Stimulated activated memory B cell treated with anti-CD40 and anti-IgM and Interleukin-4, amounts not matched to agents 10 μg/mL and 1 μg/mL and 100 μg/mL, for 72 hours (primary cell): ENCODE data around the gene TTC24.
"Not testable (repeated sequence)": the region's sequence is repeated elsewhere in the genome, so short reads cannot be mapped to it uniquely, and the experiment has no call there.

Experiments used
- ATAC-seq: fragments of 150-1000 bp; cut with Tn5 transposase; 2 replicates; pipeline ENCODE4 v1.10.0; 2021
- H3K27ac Mint-ChIP-seq: one replicate; pipeline ENCODE4 v1.8.0; 2022; ENCODE audit warnings: mild to moderate bottlenecking, mixed read lengths
- H3K27me3 Mint-ChIP-seq: one replicate; pipeline ENCODE4 v1.8.0; 2022; ENCODE audit warnings: mixed read lengths
- H3K36me3 Mint-ChIP-seq: one replicate; pipeline ENCODE4 v1.8.0; 2022; ENCODE audit warnings: mixed read lengths
- H3K4me1 Mint-ChIP-seq: one replicate; pipeline ENCODE4 v1.8.0; 2022; ENCODE audit warnings: mixed read lengths
- H3K4me3 Mint-ChIP-seq: one replicate; pipeline ENCODE4 v1.8.0; 2022; ENCODE audit warnings: mild to moderate bottlenecking, moderate library complexity, mixed read lengths
- H3K9me3 Mint-ChIP-seq: one replicate; pipeline ENCODE4 v1.8.0; 2022; ENCODE audit warnings: mixed read lengths

TTC24 gene

DNA sequence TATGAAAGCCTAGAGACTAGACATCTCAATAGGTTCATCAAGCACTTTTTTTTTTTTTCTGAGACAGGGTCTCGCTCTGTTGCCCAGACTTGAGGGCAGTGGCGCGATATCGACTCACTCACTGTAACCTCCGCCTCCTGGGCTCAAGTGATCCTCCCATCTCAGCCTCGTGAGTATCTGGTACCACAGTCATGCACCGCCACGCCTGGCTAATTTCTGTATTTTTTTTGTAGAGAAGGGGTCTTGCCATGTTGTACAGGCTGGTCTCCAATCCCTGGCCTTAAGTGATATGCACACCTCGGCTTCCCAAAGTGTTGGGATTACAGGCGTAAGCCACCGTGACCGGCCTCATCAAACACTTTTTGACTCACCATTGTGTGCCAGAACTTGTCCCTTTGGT lies 22.4 kb downstream of the TTC24 start:
- peak overlapping the region; percentile 97 for H3K4me3 Mint-ChIP-seq
- no peaks in the 10 kb centered on the region for H3K9me3 Mint-ChIP-seq
- H3K4me1 Mint-ChIP-seq, result peaks cover 34% of the 10 kb centered on the region
- peaks cover 14% of the 10 kb centered on the region for H3K36me3 Mint-ChIP-seq
- ATAC-seq, result peak; percentile 70
- peak overlapping the region; percentile 91 for H3K27ac Mint-ChIP-seq
- H3K27me3 Mint-ChIP-seq, result no peaks in the 10 kb centered on the region

DNA sequence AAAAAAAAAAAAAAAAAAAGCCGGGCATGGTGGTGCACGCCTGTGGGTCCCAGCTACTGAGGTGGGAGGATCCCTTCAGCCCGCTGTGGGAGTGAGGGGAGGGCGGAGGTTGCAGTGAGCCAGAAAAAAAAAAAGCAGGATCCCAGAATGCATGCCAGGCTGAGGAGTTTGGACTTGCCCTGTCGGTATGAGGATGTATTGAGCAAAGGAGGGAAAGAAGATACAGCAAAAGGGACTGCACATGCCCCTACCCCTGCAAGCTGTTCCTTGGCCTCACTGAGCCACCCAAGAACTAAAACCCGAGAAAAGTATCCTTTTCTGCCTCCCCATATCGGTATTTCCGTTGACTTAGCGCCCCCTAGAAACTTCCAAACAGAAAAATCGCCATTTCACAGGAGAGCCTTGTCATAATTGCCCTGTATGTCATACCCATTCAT lies 23.1 kb downstream of the TTC24 start:
- Mint-ChIP-seq H3K9me3 (no peaks in the 10 kb centered on the region), H3K4me1 (peaks cover 40% of the 10 kb centered on the region), H3K36me3 (peaks cover 8% of the 10 kb centered on the region), H3K27me3 (no peaks in the 10 kb centered on the region), H3K4me3 (peak overlapping the region; percentile 23), H3K27ac (peak overlapping the region; percentile 91)
- ATAC-seq, result no peak

DNA sequence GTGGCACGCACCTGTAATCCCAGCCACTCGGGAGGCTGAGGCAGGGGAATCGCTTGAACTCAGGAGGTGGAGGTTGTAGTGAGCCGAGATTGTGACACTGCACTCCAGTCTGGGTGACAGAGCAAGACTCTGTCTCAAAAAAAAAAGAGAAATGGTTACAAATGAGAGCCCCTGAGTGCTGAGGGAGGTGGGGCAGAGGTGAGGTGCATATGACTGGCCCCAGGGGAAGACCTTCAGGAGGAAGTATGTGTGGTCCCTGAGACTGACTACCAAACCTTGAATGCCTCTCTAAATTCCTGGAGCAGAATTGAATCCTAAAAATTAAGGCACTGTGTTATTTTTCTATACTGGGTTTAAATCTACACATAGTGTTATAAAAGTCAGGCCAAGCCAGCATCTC lies 27.8 kb downstream of the TTC24 start:
- H3K27me3 Mint-ChIP-seq, result peaks cover 17% of the 10 kb centered on the region
- H3K4me1 Mint-ChIP-seq, result peaks cover 32% of the 10 kb centered on the region
- H3K27ac Mint-ChIP-seq, result peak overlapping the region; percentile 20
- H3K9me3 Mint-ChIP-seq, H3K36me3 Mint-ChIP-seq, H3K4me3 Mint-ChIP-seq: not testable (repeated sequence)
- ATAC-seq, result peak; percentile 86

DNA sequence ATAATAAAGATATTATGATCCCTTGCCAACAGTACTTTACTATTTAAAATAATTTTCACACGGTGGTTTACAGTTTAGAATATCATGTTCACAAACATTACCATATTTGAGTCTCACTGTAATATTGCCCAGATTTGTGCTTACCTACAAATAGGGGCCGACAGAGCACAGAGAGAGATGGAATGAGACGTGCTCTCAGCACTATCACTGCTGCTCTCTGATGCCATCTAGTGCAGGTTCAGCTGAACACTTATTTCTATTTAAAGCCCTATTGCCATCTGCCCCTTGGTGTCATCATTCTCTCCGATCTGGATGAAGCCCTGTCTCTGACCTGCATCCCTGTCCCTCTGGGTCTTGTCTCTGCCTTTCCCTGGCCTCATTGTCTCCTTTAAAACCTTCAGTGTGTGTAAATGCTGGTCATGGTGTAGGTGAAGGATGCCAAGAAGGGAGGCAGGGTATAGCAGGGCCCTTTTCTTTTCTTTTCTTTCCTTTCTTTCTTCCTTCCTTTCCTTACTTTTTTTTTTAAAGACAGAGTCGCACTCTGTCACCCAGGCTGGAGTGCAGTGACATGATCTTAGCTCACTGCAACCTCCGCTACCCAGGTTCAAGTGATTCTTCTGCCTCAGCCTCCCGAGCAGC lies 28.6 kb downstream of the TTC24 start:
- Mint-ChIP-seq H3K36me3 (no peaks in the 10 kb centered on the region), H3K9me3 (no peaks in the 10 kb centered on the region), H3K27me3 (peaks cover 25% of the 10 kb centered on the region), H3K4me3 (no peak overlapping the region), H3K27ac (no peak overlapping the region), H3K4me1 (peaks cover 27% of the 10 kb centered on the region)
- ATAC-seq, result peak; percentile 88

DNA sequence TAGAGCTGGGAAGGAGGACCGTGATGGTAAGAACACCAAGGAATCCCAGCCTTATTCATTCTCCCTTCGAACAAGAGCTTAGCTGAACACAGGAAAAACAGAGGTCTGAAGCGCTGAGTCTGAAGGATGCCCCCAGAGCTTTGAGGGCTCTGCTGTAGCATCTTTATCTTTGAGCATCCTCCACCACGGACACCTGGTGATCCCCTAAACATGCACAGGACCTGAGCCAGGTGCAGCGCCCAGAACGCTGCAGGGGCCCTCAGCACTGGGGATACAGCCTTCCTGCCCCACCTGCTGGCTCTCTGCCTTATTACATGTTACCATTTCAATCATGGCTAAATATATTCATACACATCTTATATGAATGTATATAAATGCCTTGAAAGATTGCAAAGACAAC lies 29.5 kb downstream of the TTC24 start:
- Mint-ChIP-seq H3K4me3 (no peak overlapping the region), H3K9me3 (no peaks in the 10 kb centered on the region), H3K27me3 (peaks cover 27% of the 10 kb centered on the region), H3K4me1 (peaks cover 27% of the 10 kb centered on the region), H3K27ac (no peak overlapping the region), H3K36me3 (no peaks in the 10 kb centered on the region)
- peak; percentile 76 for ATAC-seq

DNA sequence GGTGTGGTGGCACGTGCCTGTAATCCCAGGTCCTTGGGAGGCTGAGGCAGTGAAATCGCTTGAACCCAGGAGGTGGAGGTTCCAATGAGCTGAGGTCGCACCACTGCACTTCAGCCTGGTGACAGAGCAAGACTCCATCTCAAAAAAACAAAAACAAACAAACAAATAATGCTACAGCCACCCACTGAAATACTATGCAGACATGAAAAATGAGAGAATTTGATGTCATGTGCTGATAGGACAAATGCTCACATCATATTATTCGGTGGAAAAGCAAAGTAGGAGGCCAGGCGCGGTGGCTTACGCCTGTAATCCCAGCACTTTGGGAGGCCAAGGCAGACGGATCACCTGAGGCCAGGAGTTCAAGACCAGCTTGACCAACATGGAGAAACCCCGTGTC lies 30.5 kb downstream of the TTC24 start:
- H3K27ac Mint-ChIP-seq, H3K9me3 Mint-ChIP-seq, ATAC-seq, H3K4me3 Mint-ChIP-seq, H3K36me3 Mint-ChIP-seq: not testable (repeated sequence)
- H3K4me1 Mint-ChIP-seq, result peaks cover 27% of the 10 kb centered on the region
- peaks cover 27% of the 10 kb centered on the region for H3K27me3 Mint-ChIP-seq

DNA sequence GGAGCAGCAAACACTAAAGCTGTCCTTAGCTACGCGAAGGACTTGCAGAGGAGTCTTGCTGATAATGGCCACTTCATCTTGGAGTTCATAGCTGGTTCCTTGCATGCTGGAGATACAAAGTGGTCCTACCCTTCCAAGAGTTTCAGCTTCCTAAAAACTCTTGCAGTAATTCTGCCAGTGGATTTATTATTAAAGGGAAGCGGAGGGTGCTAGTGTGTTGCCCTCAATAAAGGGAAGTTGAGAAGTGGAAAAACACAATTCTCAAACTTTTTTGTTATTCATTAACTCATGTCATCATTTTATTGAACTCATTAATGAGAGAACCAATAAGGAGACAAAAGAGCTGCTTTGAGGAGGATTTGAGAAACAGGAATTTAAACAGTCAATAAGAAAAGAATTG lies 33.1 kb downstream of the TTC24 start:
- no peak for ATAC-seq
- peaks cover 16% of the 10 kb centered on the region for H3K4me1 Mint-ChIP-seq
- H3K27ac Mint-ChIP-seq, result no peak overlapping the region
- H3K27me3 Mint-ChIP-seq, result peaks cover 40% of the 10 kb centered on the region
- H3K36me3 Mint-ChIP-seq, result no peaks in the 10 kb centered on the region
- H3K4me3 Mint-ChIP-seq, result no peak overlapping the region
- H3K9me3 Mint-ChIP-seq, result no peaks in the 10 kb centered on the region

DNA sequence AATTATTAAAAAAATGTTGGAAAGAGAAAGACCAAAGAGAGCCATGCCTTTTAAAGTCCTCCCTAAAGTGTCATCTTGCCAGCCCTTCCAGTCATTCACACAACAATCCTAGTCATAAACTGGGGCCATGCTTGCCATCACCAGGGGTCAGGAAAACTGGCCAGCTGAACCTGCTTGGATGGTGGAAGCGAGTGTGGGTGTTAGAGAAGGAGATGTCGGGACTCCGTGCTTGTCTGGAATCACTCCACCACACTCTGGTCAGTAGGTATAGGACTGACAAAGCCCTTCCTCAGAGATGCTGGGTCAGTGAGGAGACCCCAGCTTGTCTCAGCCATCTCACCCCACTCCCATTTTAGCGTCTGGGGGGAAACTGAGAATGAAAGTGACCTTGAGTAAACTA lies 36.4 kb downstream of the TTC24 start:
- H3K4me1 Mint-ChIP-seq, result no peaks in the 10 kb centered on the region
- H3K4me3 Mint-ChIP-seq, result no peak overlapping the region
- H3K9me3 Mint-ChIP-seq, result no peaks in the 10 kb centered on the region
- ATAC-seq, result no peak
- H3K27ac Mint-ChIP-seq, result no peak overlapping the region
- no peaks in the 10 kb centered on the region for H3K36me3 Mint-ChIP-seq
- H3K27me3 Mint-ChIP-seq, result peaks cover 48% of the 10 kb centered on the region

DNA sequence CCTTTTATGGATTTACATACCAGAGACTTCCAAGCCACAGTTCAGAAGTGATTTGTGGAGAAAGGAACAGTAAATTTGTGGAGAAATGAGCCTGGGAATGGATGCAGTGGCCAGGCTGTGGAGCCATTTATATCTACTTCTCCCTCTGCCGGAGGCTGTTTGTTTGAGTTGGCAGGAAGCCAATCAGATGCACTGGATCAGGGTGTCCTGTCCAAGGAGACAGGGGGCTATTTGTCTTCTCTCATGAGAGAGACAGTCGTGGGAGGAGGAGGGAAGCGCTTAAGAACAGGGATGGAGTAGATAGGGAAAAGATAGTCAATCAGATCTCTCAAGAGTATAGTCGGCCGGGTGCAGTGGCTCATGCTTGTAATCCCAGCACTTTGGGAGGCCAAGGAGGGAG lies 36.9 kb downstream of the TTC24 start:
- ATAC-seq, result no peak
- Mint-ChIP-seq H3K36me3 (no peaks in the 10 kb centered on the region), H3K4me3 (no peak overlapping the region), H3K4me1 (no peaks in the 10 kb centered on the region), H3K27me3 (peaks cover 48% of the 10 kb centered on the region), H3K27ac (no peak overlapping the region), H3K9me3 (no peaks in the 10 kb centered on the region)

DNA sequence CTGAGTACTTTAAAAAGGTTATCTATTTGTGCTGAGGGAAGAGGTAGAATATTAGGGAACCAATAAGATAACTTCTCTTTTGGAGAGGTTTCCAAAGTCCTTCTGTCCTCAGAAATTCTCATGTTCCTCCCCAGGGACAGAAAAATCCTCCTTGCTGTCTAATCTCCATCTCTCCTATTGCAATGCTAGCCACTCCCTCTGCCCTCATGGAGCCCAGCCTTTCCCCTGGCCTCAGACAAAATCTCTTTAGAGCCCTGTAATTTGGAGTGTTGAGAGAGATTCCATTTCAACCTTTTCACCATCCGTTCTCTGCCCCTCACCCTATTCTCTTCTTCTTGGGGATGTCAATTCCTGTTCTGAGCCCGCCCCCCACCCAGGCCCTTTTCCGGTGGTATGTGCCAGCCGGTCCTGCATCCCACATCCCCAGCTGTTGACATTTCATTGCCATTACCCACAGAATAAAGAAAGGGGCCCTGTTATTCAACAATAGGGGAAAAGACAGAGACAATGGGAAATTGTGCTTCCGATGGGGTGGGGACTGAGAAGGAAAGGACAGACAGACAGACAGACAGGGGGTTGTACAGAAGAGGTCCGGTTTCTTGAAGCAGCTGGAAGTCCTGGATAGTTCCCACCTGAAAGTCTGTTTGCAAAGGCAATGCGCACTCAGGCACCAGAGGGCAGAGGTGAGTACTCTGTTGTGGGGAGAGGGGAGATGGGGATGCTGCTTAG lies 39.5 kb downstream of the TTC24 start, which contains the start of gene HAPLN2:
Gene HAPLN2 (plus strand): TSS at position 563 of the 729 bp plus-strand sequence. CDS start 4,076 bp downstream, outside the sequence.
- no peak within 1 kb of the TSS for H3K27ac Mint-ChIP-seq
- no peak for ATAC-seq
- H3K27me3 Mint-ChIP-seq, result peaks cover 57% of the 10 kb centered on the region
- no peaks in the 10 kb centered on the region for H3K9me3 Mint-ChIP-seq
- H3K4me1 Mint-ChIP-seq, result peaks cover under 1% of the 10 kb centered on the region
- no peaks in the 10 kb centered on the region for H3K36me3 Mint-ChIP-seq
- no peak within 1 kb of the TSS for H3K4me3 Mint-ChIP-seq

DNA sequence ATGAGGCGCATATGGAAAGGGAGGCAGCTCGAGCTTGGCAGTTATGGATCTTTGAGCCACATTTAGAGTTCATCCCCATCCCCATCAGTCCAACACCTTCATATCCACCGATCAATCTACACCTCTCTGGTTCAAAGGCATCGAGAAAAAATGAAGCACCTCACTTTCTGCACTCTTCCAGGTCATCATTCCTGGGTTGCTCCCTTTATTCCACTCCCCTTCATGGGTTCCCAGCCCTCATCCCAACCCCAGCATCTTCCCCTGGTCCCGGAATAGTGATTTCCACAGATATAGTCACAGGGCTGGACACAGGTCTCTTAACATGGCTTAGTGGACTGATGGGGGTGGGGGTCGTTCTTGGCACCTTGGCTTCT lies 40.0 kb downstream of the TTC24 start:
- Mint-ChIP-seq H3K9me3 (no peaks in the 10 kb centered on the region), H3K4me1 (peaks cover 5% of the 10 kb centered on the region), H3K4me3 (no peak overlapping the region), H3K27me3 (peaks cover 62% of the 10 kb centered on the region), H3K36me3 (no peaks in the 10 kb centered on the region), H3K27ac (no peak overlapping the region)
- no peak for ATAC-seq

DNA sequence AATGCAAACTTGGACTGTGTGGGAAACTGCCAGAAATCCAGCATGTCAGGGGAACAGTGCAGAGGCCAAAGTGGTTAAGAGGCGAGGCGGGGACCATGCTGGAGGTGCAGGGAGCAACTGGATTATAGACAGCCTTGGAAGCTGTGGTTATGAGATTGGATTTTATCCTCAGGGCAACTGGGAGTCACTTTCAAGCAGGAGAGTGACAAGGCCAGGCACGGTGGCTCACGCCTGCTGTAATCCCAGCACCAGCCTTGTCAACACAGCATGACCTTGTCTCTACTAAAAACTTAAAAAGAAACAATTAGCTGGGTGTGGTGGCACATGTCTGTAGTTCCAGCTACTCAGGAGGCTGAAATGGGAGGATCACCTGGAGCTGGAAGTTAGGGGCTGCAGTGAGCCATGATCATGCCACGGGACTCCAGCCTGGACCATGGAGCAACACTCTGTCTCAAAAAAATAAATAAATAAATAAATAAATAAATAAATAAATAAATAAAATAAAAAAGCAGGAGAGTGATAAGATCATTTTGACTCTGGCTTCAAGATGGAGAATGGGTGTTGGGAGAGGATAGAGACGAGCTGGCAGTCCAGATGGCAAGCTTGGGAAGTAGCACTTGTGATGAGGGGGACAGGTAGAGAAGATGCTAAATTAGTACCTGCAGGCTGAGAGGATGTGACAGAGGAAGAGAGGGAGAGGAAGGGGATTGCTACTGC lies 43.2 kb downstream of the TTC24 start:
- H3K4me3 Mint-ChIP-seq, result no peak overlapping the region

DNA sequence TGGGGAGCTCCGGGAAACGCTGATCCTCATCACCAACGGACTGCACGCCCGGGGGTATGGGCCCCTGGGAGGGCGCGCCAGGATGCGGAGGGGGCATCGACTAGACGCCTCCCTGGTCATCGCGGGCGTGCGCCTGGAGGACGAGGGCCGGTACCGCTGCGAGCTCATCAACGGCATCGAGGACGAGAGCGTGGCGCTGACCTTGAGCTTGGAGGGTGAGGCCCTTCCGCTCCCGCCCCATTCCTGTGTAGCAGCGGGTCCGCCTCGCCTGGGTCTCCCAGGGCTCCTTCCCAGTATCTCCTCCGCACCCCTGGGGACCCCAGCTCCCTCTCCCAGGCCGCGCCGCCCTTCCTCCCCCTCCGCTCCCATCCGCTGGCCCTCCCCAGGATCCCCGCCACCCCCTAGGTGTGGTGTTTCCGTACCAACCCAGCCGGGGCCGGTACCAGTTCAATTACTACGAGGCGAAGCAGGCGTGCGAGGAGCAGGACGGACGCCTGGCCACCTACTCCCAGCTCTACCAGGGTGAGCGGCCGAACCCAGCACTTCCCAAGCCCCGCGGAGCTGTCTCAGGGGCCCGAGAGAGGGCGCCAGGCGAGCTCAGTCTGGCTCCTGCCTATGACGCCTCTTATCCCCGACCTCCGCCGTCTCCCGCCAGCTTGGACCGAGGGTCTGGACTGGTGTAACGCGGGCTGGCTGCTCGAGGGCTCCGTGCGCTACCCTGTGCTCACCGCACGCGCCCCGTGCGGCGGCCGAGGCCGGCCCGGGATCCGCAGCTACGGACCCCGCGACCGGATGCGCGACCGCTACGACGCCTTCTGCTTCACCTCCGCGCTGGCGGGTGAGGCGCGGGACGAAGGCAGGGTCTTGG lies 44.7 kb downstream of the TTC24 start:
- no peaks in the 10 kb centered on the region for H3K9me3 Mint-ChIP-seq
- H3K27me3 Mint-ChIP-seq, result peaks cover 58% of the 10 kb centered on the region
- peak overlapping the region; percentile 57 for H3K4me3 Mint-ChIP-seq

More for the DNA sequence above, 43.2 kb downstream of the TTC24 start:
- no peaks in the 10 kb centered on the region for H3K9me3 Mint-ChIP-seq
- no peaks in the 10 kb centered on the region for H3K36me3 Mint-ChIP-seq
- ATAC-seq, result no peak
- H3K4me1 Mint-ChIP-seq, result peaks cover 15% of the 10 kb centered on the region
- peaks cover 64% of the 10 kb centered on the region for H3K27me3 Mint-ChIP-seq
- no peak overlapping the region for H3K27ac Mint-ChIP-seq

DNA sequence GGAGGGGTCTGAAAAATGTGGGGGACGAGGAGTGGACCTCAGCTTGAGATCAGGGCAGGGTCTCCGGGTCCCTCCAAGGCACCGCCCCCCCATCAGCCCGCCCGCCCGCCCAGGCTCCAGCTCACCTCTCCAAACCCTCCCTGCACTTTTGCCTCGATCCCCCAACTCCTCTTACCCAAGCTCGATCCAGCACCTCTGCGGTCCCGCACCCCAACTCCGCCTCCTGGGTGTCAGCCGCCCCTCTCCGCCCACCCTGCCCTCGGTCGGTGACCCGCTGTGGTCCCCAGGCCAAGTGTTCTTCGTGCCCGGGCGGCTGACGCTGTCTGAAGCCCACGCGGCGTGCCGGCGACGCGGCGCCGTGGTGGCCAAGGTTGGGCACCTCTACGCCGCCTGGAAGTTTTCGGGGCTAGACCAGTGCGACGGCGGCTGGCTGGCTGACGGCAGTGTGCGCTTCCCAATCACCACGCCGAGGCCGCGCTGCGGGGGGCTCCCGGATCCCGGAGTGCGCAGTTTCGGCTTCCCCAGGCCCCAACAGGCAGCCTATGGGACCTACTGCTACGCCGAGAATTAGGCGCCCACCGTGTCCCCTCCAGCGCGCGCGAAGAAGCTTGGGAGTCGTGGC lies 45.4 kb downstream of the TTC24 start:
- peak overlapping the region; percentile 57 for H3K4me3 Mint-ChIP-seq
- no peak for ATAC-seq
- H3K36me3 Mint-ChIP-seq, result no peaks in the 10 kb centered on the region
- H3K27me3 Mint-ChIP-seq, result peaks cover 51% of the 10 kb centered on the region
- H3K27ac Mint-ChIP-seq, result no peak overlapping the region
- peaks cover 15% of the 10 kb centered on the region for H3K4me1 Mint-ChIP-seq
- no peaks in the 10 kb centered on the region for H3K9me3 Mint-ChIP-seq

More for the DNA sequence above, 44.7 kb downstream of the TTC24 start:
- Mint-ChIP-seq H3K4me1 (peaks cover 15% of the 10 kb centered on the region), H3K27ac (no peak overlapping the region), H3K36me3 (no peaks in the 10 kb centered on the region)
- ATAC-seq, result peak; percentile 75
